ENCODE data around the gene ZBTB7C. TPM values are rescaled to one million over a fixed set of nuclear protein-coding genes. Genes with fewer than 3 reads are reported as not detected.
"Not testable (repeated sequence)": the region's sequence is repeated elsewhere in the genome, so short reads cannot be mapped to it uniquely, and the experiment has no call there.

ZBTB7C gene
- total RNA-seq, 3 donors from 2014 or later, result 5.6 to 26.5 (median 6.1) TPM

DNA sequence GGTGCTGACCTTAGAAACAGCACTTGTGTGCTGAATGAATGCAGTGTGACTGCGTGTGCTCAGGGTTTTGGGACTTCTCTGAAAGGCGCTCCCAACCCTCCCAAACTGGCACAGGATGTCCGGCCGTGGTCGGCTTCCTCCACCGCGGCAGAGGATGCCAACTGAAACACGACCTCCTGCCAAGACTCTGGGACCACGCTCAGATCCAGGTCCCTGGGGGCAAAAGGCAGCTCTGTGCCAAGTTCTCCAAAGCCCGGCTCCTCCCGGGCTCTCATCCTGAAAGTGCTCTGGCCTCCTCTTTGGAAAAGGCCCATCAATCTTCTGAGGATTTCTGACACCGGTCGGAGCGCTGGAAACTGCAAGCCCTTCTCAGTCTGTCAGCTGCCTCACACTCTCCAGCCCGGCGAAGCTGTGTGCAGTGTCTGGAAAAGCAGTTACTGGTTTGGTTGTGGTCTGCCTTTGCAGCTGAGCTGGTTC is 32.3 kb upstream of the ZBTB7C start:
- DNase-seq (ENCODE audit: low spot score in 2 of 2), result peak; percentile 46 to 60
- Histone ChIP-seq H3K27me3 (no peaks in the 10 kb centered on the region), H3K36me3 (no peaks in the 10 kb centered on the region), H3K9me3 (no peaks in the 10 kb centered on the region), H3K4me3 (peak overlapping the region in 2 of 3 donors; percentile 24 to 52), H3K4me1 (peaks cover 9 to 11% of the 10 kb centered on the region in 2 donors), H3K27ac (peak overlapping the region; percentile 73 to 92)
- intact Hi-C loops (cut with DNase I; ENCODE audit: low total_unique reads), result no loop called here
- TF ChIP-seq POLR2AphosphoS5 (IDR thresholded peaks at IDR 0.05) (peak in 1 of 3 donors; percentile 19), POLR2A (IDR thresholded peaks at IDR 0.05) (no peak)

DNA sequence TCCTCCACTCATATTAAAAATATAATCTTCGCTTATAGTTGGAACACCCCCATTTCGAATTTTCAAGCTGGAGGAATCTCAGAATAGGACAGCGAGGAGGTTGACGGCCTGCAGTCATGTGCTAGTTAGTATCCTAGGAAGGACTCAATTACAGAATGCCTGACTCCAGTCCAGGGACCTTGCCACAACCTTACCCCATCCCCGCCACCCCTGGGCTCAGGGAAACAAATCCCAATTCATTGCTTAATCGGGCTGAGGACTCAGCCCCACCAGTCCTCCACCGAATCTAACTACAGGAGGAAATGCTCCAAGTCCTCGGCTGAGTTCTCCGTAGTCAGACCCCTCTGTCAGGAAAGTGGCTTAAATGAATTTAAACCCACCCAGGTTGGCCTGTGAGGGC is 31.7 kb upstream of the ZBTB7C start:
- no peak for DNase-seq (ENCODE audit: low spot score in 2 of 2)
- Histone ChIP-seq H3K27me3 (no peaks in the 10 kb centered on the region), H3K9me3 (no peaks in the 10 kb centered on the region), H3K27ac (peak overlapping the region; percentile 73 to 92), H3K4me1 (peaks cover 9 to 11% of the 10 kb centered on the region in 2 donors), H3K4me3 (peak overlapping the region in 1 of 3 donors; percentile 52), H3K36me3 (no peaks in the 10 kb centered on the region)
- TF ChIP-seq POLR2A (IDR thresholded peaks at IDR 0.05) (no peak), POLR2AphosphoS5 (IDR thresholded peaks at IDR 0.05) (no peak)
- TF ChIP-seq, protein P1, sequence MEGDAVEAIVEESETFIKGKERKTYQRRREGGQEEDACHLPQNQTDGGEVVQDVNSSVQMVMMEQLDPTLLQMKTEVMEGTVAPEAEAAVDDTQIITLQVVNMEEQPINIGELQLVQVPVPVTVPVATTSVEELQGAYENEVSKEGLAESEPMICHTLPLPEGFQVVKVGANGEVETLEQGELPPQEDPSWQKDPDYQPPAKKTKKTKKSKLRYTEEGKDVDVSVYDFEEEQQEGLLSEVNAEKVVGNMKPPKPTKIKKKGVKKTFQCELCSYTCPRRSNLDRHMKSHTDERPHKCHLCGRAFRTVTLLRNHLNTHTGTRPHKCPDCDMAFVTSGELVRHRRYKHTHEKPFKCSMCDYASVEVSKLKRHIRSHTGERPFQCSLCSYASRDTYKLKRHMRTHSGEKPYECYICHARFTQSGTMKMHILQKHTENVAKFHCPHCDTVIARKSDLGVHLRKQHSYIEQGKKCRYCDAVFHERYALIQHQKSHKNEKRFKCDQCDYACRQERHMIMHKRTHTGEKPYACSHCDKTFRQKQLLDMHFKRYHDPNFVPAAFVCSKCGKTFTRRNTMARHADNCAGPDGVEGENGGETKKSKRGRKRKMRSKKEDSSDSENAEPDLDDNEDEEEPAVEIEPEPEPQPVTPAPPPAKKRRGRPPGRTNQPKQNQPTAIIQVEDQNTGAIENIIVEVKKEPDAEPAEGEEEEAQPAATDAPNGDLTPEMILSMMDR (IDR thresholded peaks at IDR 0.05), result no peak
- intact Hi-C loops (cut with DNase I; ENCODE audit: low total_unique reads), result no loop called here

DNA sequence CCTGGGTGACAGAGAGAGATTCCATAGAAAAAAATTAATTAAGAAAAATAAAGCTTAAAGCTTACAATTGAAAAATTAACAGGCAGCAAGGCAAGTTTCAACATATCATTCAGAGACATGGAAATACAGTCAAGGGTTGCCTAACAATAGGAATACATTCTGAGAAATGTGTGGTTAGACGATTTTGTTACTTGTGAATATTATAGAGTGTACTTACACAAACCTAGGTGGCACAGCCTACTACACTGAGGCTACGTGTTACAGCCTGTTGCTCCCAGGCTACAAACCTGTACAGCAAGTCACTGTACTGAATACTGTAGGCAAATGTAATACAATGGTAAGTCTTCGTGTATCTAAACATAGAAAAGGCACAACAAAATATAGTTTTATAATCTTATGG is 27.7 kb upstream of the ZBTB7C start:
- peaks cover 9 to 11% of the 10 kb centered on the region in 2 donors for H3K4me1 ChIP-seq
- H3K9me3 ChIP-seq, result no peaks in the 10 kb centered on the region
- no peaks in the 10 kb centered on the region for H3K36me3 ChIP-seq
- no peak overlapping the region for H3K4me3 ChIP-seq
- no peaks in the 10 kb centered on the region for H3K27me3 ChIP-seq
- TF ChIP-seq POLR2AphosphoS5 (IDR thresholded peaks at IDR 0.05) (no peak), POLR2A (IDR thresholded peaks at IDR 0.05) (no peak)
- TF ChIP-seq, protein P1 (IDR thresholded peaks at IDR 0.05), result no peak
- intact Hi-C loops (cut with DNase I; ENCODE audit: low total_unique reads), result loop anchor here (5.0 kb wide), 1 partner anchor 910 kb away; no protein-coding TSS in a partner anchor
- no peak overlapping the region for H3K27ac ChIP-seq
- no peak for DNase-seq (ENCODE audit: low spot score in 2 of 2)

DNA sequence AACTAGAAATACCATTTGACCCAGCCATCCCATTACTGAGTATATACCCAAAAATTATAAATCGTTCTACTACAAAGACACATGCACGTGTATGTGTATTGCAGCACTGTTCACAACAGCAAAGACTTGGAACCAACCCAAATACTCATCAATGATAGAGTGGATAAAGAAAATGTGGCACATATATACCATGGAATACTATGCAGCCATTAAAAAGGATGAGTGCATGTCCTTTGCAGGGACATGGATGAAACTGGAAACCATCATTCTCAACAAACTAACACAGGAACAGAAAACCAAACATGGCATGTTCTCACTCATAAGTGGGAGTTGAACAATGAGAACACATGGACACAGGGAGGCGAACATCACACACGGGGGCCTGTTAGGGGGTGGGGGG is 25.2 kb upstream of the ZBTB7C start:
- H3K4me3 ChIP-seq; H3K36me3 ChIP-seq; DNase-seq (ENCODE audit: low spot score in 2 of 2); intact Hi-C loops (cut with DNase I; ENCODE audit: low total_unique reads); H3K4me1 ChIP-seq; H3K27ac ChIP-seq; H3K9me3 ChIP-seq; H3K27me3 ChIP-seq: not testable (repeated sequence)

DNA sequence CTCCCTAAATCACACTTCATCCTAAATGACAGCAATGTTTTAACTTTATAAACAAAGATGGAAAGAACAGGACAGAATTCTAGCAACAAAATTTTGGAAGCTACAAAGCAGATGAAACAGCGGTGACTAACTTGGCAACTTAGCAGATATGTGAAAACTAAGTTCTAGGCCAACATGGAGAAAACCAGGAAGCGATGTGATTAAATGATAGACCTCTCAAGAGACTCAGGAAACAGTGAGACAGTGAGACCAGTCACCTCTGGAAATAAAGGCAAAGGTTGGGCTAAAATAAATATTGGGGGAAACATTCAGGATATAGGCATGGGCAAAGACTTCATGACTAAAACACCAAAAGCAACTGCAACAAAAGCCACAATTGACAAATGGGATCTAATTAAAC is 24.4 kb upstream of the ZBTB7C start:
- no peak for DNase-seq (ENCODE audit: low spot score in 2 of 2)
- H3K27ac ChIP-seq, result no peak overlapping the region
- no peaks in the 10 kb centered on the region for H3K4me1 ChIP-seq
- TF ChIP-seq POLR2A (IDR thresholded peaks at IDR 0.05) (no peak), POLR2AphosphoS5 (IDR thresholded peaks at IDR 0.05) (no peak)
- TF ChIP-seq, protein P1 (IDR thresholded peaks at IDR 0.05), result no peak
- no peaks in the 10 kb centered on the region for H3K27me3 ChIP-seq
- no peaks in the 10 kb centered on the region for H3K9me3 ChIP-seq
- H3K36me3 ChIP-seq, result no peaks in the 10 kb centered on the region
- intact Hi-C loops (cut with DNase I; ENCODE audit: low total_unique reads), result no loop called here
- no peak overlapping the region for H3K4me3 ChIP-seq

DNA sequence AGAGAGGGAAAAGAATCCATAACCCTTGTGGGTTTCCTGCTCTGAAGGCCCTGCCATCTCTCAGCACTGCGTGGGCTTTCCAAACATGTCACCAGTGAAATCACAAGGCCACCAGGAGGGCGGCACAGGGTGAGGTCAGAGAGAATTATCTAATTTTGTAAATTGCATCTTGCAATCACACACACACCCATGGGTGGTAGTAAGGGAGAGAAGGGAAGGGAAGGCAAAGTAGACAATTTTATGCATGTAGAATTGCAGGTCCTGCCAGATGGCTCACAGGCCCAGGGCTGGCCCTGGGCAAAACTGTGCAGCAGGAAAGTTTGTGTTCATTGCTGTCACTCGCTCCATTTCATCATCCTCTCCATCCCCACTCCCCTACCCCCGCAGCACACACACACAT is 21.0 kb upstream of the ZBTB7C start:
- TF ChIP-seq POLR2A (IDR thresholded peaks at IDR 0.05), result no peak
- TF ChIP-seq, protein P1 (IDR thresholded peaks at IDR 0.05), result no peak
- no peak for TF ChIP-seq POLR2AphosphoS5 (IDR thresholded peaks at IDR 0.05)
- no peaks in the 10 kb centered on the region for H3K36me3 ChIP-seq
- no peaks in the 10 kb centered on the region for H3K9me3 ChIP-seq
- no peak for DNase-seq (ENCODE audit: low spot score in 2 of 2)
- no peak overlapping the region for H3K27ac ChIP-seq
- no peaks in the 10 kb centered on the region for H3K4me1 ChIP-seq
- H3K4me3 ChIP-seq, result no peak overlapping the region
- H3K27me3 ChIP-seq, result no peaks in the 10 kb centered on the region
- intact Hi-C loops (cut with DNase I; ENCODE audit: low total_unique reads), result no loop called here
